NB4 (cell line): Measurements from ENCODE around the gene ARSK.

ENCODE experiments used
- DNase-seq: peaks from one replicate; pipeline ENCODE4 v3.0.0; 2010; ENCODE audit warnings: low read depth
- H3K4me3 ChIP-seq: one replicate; pipeline ENCODE4 v1.5.1; 2011; ENCODE audit warnings: mild to moderate bottlenecking, low read depth, low read length, moderate library complexity
- MAX ChIP-seq: IDR thresholded peaks from 2 replicates; pipeline ENCODE4 v1.6.1; 2011; ENCODE audit warnings: low read depth, low read length
- MYC ChIP-seq: IDR thresholded peaks from 2 replicates; pipeline ENCODE4 v1.6.1; 2011; ENCODE audit warnings: low read depth, low read length
- POLR2A ChIP-seq: IDR thresholded peaks from 2 replicates; pipeline ENCODE4 v1.6.1; 2011; ENCODE audit warnings: mild to moderate bottlenecking; ENCODE audit not compliant: insufficient read length; ENCODE audit errors: extremely low read depth
- TF ChIP-seq, protein P1 (sequence below): IDR thresholded peaks from one replicate; pipeline ENCODE4 v1.5.1; 2012; ENCODE audit warnings: low read depth, low read length

Gene ARSK, protein sequence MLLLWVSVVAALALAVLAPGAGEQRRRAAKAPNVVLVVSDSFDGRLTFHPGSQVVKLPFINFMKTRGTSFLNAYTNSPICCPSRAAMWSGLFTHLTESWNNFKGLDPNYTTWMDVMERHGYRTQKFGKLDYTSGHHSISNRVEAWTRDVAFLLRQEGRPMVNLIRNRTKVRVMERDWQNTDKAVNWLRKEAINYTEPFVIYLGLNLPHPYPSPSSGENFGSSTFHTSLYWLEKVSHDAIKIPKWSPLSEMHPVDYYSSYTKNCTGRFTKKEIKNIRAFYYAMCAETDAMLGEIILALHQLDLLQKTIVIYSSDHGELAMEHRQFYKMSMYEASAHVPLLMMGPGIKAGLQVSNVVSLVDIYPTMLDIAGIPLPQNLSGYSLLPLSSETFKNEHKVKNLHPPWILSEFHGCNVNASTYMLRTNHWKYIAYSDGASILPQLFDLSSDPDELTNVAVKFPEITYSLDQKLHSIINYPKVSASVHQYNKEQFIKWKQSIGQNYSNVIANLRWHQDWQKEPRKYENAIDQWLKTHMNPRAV

DNA sequence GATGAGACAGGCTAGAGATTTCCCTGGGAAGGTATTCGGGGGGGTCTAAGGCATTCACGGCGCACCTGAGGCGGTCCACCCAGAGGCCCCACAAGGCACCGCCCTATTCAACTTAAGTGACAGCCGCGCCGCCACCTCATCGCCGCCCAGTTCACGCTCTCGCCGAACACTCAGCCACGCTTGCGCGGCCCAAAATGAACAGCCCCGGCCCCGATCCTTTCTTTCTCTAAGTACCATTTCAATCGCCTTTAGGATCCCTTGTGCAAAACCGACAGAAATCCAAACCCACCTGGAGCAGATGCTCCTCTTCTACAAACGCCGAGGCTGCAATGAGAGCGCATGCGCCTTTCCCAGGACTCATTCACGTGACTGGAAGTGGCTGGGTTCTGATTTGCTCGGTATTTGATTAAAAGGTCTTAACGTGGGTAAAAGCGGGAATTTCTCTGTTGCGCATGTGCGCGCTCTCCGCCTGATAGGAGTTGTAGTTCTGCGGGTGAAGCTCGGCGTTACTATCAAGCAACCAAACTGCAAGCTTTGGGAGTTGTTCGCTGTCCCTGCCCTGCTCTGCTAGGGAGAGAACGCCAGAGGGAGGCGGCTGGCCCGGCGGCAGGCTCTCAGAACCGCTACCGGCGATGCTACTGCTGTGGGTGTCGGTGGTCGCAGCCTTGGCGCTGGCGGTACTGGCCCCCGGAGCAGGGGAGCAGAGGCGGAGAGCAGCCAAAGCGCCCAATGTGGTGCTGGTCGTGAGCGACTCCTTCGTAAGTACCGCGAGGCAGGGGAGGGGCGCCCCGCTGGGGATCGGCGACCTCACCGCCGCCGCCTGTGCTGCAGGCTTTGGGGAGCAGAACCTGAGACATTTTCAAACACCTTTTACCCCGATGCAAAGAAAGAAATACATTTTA lies at the start of gene ARSK, which contains the start of gene SKIC3:
Gene ARSK (plus strand): TSS at position 455 of the 902 bp plus-strand sequence. CDS start 178 bp downstream, at position 633.
Gene SKIC3 (minus strand): TSS at position 331 of the 902 bp plus-strand sequence. CDS start 7,827 bp downstream, outside the sequence.
- TF ChIP-seq MYC (no peak; the same call in 1 of the 2 replicates), MAX (peak; percentile 97), POLR2A (peak; percentile 64)
- TF ChIP-seq, protein P1, sequence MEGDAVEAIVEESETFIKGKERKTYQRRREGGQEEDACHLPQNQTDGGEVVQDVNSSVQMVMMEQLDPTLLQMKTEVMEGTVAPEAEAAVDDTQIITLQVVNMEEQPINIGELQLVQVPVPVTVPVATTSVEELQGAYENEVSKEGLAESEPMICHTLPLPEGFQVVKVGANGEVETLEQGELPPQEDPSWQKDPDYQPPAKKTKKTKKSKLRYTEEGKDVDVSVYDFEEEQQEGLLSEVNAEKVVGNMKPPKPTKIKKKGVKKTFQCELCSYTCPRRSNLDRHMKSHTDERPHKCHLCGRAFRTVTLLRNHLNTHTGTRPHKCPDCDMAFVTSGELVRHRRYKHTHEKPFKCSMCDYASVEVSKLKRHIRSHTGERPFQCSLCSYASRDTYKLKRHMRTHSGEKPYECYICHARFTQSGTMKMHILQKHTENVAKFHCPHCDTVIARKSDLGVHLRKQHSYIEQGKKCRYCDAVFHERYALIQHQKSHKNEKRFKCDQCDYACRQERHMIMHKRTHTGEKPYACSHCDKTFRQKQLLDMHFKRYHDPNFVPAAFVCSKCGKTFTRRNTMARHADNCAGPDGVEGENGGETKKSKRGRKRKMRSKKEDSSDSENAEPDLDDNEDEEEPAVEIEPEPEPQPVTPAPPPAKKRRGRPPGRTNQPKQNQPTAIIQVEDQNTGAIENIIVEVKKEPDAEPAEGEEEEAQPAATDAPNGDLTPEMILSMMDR: no peak
- peak within 1 kb of the TSS; percentile 71 for H3K4me3 ChIP-seq
- peak; percentile 98 for DNase-seq

DNA sequence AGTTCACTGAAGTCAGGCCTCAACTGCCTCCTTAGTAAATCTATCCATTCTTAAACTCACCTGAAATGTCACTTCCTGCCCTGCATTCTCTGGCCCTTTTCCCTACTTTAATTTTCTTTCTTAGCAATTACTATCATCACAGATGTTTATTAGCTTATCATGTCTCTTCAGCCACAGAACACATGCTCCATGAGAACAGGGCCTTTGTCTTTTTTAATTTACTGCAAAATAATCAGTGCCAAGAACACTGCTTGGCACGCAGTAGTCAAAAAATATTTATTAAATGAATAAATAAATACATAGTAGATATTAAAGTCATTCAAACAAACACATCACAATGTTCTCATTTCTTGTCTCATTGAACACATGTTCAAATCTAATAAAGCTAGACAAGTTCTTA lies 46.4 kb upstream of the ARSK start:
- no peak overlapping the region for H3K4me3 ChIP-seq
- no peak for TF ChIP-seq MAX
- TF ChIP-seq, protein P1: no peak
- no peak for TF ChIP-seq MYC
- TF ChIP-seq POLR2A: no peak

DNA sequence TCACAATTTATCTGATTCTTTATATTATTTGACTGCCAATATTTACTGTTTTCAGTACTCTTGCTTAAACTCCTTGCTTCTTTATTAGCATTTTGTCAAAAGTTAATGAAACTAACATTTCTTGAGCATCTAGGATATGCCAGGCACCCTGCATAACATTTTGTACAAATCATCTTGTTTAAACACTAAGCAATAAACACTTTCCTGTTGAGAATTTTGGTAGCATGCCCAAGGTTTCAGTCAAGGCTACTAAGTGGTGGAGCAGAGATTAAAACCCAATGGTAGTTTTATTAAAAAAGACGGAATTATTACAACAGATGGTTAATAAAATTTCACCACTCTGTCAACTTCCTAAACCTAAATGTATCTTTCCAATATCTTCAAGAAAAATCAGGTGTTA lies 43.3 kb upstream of the ARSK start:
- TF ChIP-seq, protein P1: no peak
- TF ChIP-seq MAX: no peak
- no peak for TF ChIP-seq MYC
- no peak for TF ChIP-seq POLR2A
- no peak overlapping the region for H3K4me3 ChIP-seq
- no peak for DNase-seq

More for the DNA sequence above, 46.4 kb upstream of the ARSK start:
- no peak for DNase-seq

DNA sequence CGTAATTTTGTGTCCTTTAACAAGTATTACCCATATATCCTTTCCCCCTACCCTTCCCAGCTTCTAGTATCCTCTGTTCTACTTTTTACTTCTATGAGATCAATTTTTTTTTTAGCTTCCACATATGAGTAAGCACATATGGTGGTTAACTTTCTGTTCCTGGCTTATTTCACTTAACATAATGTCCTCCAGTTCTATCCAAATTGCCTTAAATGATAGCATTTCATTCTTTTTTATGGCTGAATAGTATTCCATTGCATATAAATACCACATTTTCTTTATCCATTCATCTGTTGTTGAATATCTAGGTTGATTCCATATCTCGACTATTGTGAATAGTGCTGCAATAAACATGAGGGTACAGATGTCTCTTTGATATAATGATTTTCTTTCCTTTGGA lies 36.5 kb upstream of the ARSK start:
- DNase-seq: no peak
- no peak overlapping the region for H3K4me3 ChIP-seq
- TF ChIP-seq MYC (no peak), MAX (no peak), POLR2A (no peak)
- TF ChIP-seq, protein P1: no peak

- TF ChIP-seq, protein P1: no peak
- TF ChIP-seq MAX: no peak
- TF ChIP-seq POLR2A: no peak
- no peak for TF ChIP-seq MYC
- no peak for DNase-seq
- H3K4me3 ChIP-seq: no peak overlapping the region
Measured at GRCh38 chr5:95519151-95519550, 35.8 kb upstream of the ARSK start.
